NOMO-1 (cell line): Measurements from ENCODE around the gene PRC1.
"Not testable (repeated sequence)": the region's sequence is repeated elsewhere in the genome, so short reads cannot be mapped to it uniquely, and the experiment has no call there.

Experiments
- DNase-seq, 2 experiments: peaks; one replicate each; lab custom pipeline; 2025; ENCODE audit not compliant: unreplicated experiment in 2 of 2; lab: John Stamatoyannopoulos, UW

The PRC1 gene, protein sequence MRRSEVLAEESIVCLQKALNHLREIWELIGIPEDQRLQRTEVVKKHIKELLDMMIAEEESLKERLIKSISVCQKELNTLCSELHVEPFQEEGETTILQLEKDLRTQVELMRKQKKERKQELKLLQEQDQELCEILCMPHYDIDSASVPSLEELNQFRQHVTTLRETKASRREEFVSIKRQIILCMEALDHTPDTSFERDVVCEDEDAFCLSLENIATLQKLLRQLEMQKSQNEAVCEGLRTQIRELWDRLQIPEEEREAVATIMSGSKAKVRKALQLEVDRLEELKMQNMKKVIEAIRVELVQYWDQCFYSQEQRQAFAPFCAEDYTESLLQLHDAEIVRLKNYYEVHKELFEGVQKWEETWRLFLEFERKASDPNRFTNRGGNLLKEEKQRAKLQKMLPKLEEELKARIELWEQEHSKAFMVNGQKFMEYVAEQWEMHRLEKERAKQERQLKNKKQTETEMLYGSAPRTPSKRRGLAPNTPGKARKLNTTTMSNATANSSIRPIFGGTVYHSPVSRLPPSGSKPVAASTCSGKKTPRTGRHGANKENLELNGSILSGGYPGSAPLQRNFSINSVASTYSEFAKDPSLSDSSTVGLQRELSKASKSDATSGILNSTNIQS

DNA sequence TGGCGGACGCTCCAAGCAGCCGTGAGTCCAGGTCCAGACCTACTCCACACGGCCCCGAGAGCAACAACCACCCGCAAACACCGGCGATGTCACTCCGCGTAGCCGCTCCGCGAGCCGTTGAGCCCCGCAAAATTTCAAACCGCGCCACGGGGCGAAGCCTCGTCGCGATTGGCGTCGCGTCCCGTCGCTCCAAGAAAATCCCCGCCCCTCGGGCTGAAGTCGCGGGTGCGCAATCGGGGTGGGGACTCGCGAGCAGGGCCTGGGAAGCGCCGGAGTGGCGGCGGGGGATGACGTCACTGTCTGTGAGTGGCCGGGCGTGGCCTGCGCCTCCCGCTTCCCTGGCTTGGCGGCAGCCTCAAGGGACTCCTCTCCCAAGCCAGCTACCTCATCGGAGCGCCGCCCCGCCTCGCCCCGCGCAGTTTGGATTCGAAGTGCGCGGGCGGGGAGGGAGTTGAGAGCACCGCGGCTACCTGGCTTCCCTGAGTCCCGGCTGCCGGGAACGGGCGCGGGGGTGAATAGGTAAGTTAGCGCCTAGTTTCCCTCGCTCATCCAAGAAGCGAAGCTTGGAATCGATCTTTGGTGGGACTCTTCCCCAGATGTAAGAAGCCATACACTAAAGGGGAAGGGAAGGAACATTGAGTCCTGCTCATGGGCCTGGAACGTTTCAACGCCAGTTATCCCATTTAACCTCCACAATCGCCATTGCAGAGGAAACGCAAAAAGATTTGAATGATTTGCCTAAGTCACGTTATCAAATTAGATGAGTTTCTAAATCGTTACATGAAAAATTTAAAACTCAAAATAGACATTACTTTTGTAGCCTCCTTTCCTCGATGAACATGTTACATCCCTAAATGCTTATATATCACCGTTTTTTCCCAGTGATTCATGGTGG, at the start of gene PRC1:
TSS of gene PRC1 (minus strand) at position 119 of the 895 bp plus-strand sequence. CDS start at position 1, 118 bp downstream.
- peak; percentile 97 to 99 for DNase-seq

DNA sequence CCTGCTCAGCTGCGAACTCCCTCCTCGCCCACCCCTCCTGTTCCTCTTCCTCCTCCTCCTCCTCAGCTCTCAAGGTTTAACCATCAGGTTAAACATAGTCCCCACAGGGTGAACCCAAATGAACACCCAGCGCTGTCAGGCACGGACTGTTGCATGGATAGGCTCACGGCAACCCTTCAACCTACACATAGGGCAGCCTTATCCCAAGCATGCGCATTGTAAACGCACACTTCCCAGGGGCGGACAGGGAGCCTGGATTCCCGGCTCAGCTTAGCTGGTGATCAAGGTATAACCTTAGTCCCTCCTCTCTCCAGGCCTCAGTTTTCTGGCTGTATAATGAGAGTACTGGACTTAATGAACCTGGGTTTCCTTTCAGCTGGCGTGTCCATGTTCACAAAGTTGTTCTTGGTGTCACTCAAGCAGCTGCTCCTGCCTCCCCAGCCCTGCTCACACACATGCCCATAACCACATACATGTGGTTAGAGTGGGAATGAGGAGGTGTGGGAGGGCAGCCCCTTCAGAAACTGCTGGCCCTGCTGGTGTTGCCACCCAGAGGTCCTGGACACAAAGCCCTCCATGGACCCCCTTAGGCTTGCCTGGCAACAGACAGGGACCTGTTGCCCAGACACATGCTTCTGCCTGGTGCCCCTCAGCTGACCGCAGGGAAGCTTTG, 49.0 kb upstream of the PRC1 start:
- DNase-seq: no peak

DNA sequence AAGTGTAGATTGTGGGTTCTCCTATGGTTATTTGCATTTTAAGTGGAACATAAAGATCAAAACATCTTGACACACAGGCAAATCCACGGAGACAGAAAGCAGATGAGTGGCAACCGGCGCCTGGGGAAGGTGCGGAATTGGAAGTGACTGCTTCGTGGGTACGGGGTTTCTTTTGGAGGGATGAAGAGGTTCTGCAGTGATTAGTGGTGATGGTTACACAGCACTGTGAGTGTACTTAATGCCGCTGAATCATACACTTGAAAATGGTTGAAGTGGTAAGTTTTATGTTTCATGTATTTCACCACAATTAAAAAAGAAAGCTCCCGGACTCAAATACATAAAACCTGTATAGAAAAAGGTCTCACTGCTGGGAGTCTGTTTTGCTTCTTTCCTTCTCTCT, 46.5 kb upstream of the PRC1 start:
- DNase-seq: no peak

DNA sequence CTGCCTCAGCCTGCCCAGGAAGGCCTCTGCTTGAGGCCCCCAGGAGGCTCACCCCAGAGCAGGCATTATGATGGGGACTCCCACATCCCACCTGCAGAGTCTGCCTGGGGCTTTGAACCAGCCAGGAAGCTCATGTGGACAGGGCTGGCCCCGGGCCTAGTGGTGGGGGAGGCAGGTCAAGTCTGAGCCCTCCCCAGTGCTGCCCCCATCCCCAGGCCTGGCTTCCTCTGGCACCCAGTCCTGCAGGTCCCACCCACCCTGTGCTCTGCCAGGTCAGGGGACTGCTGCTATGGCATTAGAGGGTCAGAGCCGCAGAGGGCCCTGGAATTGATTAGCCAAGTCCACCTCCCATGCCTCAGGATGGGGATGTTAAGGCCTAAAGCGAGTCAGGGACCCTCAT, 45.7 kb upstream of the PRC1 start:
- no peak for DNase-seq

DNA sequence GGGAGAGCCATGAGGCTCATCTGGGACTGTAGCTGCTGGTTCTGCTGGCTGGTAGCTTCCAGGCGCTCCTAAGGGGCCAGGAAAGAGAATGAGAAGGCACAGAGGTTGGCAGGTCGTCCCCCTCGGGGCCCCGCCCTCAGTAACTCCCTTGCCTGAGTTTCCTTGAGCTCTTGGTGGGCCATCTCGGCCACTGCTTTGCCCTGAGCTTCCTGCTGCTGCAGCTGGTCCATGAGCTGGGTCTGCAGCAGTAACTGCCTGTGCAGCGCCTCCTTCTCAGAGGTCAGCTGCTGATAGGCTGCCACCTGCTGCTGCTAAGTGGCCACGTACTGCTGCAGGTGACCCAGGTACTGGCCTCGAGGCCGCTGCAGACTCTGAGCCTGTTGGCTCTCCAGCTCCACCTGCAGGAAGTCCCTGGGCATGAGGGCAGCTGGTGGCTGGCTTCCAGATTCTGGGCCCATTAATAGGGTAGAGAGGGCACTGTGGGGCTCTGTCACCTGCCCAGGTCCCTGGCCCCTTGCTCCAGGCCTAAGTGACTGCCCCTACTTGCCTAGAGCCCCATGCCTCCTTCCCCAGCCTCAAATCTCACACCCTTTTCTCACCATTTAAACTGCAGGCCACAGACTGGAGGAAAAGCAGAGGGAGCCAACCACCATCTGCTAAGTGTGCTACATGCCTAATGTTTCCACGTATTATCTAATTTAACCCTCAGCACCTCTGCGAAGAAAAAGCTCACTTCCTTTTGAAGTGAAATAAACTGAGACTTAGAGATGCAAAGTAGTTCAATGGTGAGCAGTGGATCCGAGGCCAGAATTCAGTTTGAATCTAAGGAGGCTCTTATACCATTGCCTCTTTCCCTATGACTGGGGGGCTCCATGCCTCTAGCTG, 38.8 kb upstream of the PRC1 start:
- DNase-seq: peak in 1 of 2 experiments; percentile 5

DNA sequence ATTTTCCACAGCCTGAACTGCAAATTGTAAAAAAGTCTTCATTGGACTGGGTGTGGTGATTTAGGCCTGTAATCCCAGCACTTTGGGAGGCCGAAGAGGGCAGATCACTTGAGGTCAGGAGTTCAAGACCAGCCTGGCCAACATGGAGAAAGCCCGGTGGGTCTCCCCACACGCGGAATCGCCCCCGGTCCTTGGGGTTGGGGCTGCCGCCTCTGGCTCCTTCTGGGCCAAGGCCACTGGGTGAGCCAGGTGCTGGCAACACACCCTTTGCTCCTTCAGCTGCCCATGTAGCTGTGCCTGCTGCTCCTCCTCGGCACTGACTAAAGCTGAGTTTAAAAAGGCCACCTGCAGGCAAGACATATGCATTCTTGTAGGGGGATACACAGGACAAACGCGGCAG, 37.5 kb upstream of the PRC1 start:
- DNase-seq: no peak

DNA sequence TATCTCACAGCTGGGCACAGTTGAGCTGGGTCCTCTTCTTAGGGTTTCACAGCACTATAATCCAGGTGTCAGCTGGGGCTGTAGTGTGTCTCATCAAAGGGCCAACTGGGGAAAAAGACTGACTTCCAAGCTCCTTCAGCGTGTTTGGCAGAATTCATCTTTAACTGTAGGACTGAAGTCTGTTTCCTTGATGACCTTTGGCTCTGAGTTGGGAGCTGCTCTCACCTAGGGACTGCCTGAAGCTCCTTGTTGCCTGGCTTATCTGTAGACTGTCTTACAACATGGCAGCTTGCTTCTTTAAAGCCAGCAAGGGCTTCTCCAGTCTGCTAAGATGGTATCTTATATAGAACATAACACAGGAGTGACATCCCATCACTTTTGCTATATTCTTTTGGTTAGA, 33.3 kb upstream of the PRC1 start:
- DNase-seq: no peak

DNA sequence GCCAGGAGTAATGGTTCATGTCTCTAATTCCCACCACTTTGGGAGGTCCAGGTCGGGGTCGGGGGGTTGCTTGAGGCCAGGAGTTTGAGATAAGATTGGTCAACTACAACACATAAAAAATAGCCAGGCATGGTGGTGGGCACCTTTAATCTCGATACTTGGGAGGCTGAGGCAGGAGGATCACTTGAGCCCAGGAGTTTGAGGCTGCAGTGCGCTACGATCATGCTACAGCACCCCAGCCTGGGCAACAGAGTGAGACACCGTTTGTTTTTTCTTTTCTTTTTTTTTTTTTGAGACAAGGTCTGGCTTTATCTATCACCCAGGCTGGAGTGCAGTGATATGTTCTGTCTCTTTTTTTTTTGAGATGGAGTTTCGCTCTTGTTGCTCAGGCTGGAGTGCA, 29.4 kb upstream of the PRC1 start:
- DNase-seq: no peak

DNA sequence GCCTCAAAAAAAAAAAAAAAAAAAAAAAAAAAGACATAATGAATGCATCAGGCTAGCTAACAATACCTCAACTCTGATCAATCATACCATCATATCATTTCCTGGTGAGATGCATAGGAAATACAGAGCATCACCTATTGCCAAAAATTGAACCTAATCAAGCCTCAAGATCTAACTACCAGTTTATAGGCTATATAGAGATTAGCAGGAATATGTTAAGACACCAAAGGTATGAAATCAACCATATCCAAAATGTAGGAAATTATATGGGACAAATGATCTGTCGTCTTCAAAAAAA, 28.4 kb upstream of the PRC1 start:
- no peak for DNase-seq

DNA sequence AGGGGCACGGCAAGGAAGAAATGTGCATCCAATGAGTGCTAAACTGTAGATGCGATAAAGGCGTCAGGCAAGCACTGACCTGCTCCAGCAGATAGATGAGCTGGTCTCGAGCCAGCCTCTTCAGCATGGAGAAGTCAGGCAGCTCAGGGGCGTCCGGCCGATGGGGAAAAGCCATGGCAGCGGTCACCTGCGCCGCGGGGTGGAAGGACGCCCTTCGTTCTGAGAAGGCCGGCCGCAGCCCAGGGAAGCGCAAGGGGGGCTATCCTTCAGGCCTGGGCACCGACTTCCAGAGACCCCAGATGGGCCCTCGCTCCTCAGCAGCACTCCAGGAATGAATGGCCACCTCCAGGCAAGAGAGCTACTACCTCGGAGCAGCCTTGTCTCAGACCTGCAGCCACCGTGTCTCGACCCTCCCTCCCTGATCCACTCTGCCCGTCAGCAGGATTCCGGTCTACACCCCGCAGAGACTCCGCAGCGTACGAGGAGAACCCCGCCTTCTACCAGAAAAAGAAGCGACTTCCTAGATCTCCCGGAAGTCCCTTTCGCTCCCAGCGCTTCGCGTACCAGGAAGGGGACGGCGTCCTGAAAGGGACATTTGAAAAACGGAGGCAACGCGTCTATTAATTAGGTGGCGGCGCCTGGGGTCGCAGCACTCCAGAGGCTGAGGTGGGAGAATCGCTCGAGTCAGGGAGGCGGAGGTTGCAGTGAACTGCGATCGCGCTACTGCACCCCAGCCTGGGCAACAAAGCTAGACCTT, 27.9 kb upstream of the PRC1 start, which contains the start of gene VPS33B:
TSS of gene VPS33B (minus strand) at position 520 of the 757 bp plus-strand sequence. CDS start at position 175, 345 bp downstream.
- DNase-seq: peak; percentile 48 to 63

DNA sequence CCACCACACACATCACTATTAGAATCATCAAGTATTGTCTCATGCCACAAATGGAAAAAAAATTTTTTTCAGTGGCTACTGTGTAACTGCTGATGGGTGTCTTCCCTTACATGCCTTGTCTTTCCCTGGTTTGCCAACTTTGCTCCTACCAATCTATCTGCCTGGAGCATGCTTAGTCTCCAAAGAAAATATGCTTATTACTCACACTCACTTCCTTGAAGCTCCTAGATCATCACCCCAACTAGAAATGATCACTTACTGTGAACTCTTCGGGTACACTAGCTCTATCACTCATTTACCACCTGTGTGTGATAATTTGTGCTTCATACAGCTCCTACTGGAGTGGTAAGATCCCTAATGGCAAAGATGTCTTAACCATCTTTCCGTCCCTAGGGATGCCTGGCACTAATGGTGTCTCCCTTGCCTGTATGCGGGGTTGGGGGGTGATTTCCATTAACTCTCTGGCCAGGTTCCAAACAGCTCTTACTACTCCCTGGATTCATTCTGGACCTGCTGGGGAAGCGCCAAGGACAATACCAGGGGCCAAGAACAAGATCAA, 27.3 kb upstream of the PRC1 start:
- no peak for DNase-seq

DNA sequence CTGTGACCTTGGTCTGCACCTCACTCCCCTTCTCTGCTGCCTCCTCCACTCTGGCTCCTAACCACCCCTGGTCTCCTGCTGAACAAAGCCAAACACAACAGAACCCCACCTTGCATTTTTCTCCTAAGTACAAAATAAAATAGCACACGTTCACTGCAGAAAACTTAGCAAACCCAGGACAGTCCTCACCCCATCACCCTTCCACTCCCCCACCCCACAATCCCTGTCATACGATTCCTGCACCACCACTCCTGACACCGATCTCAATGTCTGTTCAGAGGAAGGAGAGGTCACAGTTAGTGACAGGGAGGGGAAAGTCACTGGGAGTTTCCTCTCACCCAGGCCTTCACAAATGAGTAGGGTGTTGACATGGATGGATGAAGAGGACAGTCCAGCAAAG, 23.8 kb upstream of the PRC1 start:
- DNase-seq: no peak

DNA sequence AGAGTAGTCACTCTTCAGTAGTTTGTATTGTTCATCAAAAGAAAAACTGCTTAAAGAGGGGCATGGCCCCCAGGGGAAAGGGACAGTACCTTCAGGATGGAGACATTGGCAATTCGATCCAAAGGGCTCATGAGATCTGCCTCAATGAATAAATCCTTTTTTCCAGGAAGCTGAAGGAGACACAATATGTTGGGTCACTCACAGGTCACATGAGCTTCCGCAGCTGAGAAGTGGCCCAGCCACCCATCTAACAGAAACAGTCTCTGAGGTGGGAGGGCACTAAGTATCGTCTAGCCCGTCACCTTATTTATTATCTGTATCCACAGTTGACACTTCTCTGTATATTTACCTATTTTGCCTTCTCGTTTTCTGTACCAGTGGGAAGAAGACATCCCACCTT, 23.4 kb upstream of the PRC1 start:
- no peak for DNase-seq

DNA sequence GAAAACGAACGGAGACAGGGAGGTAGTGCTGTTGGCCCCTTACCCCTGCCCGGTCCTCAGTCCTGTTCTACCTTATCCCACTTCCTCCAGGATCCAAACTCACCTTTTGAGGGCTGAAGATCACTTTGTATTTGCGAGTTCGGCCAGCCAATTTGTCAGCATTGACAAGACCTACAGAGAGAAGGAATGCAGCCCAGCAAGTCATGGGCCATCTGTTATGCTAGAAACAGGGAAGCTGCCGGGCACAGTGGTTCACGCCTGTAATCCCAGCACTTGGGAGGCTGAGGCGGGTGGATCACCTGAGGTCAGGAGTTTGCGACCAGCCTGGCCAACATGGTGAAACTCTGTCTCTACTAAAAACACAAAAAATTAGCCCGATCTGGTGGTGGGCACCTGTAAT, 19.4 kb upstream of the PRC1 start:
- not testable (repeated sequence) for DNase-seq

DNA sequence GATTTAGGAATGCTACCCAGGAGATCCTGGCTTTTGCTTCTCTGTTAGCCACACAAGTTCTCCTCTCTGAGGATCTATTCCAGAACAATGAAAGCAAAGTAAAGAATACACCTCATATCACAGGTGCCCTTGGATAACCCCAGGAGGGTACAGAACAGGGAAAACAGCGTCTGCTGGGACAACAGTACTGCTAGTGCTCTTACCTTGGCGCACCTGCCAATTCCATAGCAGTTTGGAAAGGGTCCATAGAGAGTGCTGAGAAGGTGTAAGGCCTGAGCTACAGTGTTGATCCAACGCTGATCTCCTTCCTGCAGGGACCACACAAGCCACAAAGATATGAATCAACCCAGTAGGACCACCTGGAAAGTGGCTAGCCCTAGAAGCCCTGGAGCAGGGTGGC, 12.9 kb upstream of the PRC1 start:
- no peak for DNase-seq

DNA sequence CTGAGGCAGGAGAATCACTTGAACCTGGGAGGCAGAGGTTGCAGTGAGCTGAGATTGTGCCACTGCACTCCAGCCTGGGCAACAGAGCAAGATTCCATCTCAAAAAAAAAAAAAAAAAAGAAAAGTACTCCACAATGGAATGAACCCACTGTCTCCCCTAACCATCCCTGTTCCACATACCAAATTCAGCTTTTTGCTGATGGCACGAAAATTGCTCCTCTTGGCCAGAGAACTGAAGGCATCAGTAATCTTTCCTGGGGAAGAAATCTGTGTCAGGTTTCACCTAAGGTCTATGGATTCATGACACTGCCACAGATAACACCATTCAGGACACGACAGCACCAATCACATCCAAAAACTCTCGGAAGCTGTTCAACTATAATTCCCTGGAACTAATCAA, 6.9 kb upstream of the PRC1 start:
- no peak for DNase-seq

DNA sequence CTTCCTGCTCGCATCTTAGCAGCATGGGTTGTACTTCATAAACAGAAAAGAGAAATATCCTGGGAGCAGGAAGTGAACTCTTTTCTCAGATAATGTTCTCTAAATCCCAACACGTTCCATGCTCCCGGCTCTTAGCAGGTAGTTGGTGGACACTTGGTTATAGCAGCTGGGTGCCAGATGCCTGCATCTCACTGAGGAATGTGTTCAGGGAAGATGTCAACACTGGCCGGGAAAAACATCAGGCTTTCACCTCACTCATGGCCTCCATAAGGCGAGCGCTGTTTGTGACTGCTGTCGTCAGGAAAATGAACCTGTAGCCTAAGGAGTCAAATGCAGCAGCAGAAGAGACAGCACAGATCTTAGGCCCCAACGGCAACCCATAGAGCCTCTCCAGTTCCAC, 4.4 kb upstream of the PRC1 start:
- no peak for DNase-seq

DNA sequence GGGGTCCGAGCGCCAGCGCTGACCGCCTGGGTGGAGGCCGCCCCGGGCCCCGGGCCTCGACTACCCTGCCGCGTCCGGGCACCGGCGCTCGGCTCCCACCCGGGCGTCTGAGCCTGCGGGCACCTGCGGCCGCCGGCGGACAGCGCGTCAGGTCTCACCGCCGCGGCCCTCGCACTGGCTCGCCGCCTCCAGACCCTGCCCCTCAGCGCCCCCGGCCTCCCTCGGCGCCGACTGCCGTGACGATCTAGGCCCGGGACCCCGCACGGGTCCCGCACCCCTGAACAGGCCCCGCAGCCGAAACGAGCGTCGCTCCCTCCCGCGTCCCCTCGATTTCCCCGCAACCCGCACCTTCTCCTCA, 297 bp downstream of the PRC1 start:
- DNase-seq: peak in 1 of 2 experiments; percentile 11
